Chondrocyte (in vitro differentiated cells): Measurements from ENCODE around the gene BICD2. TPM values are rescaled to one million over a fixed set of nuclear protein-coding genes. Genes with fewer than 3 reads are reported as not detected.

Experiments used
- DNase-seq: peaks from one replicate; pipeline ENCODE4 v3.0.0; 2021; ENCODE audit warnings: mixed read lengths, low spot score
- H3K27ac Mint-ChIP-seq: one replicate; pipeline ENCODE4 v1.8.0; 2021; ENCODE audit warnings: mild to moderate bottlenecking, moderate library complexity, mixed read lengths; ENCODE audit not compliant: unreplicated experiment
- H3K27me3 Mint-ChIP-seq: 2 replicates; pipeline ENCODE4 v1.8.0; 2021; ENCODE audit warnings: low read depth, mixed read lengths
- H3K36me3 Mint-ChIP-seq: 2 replicates; pipeline ENCODE4 v1.8.0; 2021; ENCODE audit warnings: low read depth, mixed read lengths
- H3K4me1 Mint-ChIP-seq: 2 replicates; pipeline ENCODE4 v1.8.0; 2021; ENCODE audit warnings: low read depth, mild to moderate bottlenecking, mixed read lengths
- H3K4me3 Mint-ChIP-seq: one replicate; pipeline ENCODE4 v1.8.0; 2021; ENCODE audit warnings: mild to moderate bottlenecking, moderate library complexity, mixed read lengths; ENCODE audit not compliant: unreplicated experiment
- H3K9me3 Mint-ChIP-seq: 2 replicates; pipeline ENCODE4 v1.8.0; 2021; ENCODE audit warnings: low read depth, mixed read lengths
- total RNA-seq: library from RNA; stranded (reverse); gene quantifications from 3 replicates; pipeline ENCODE4 v1.2.1, GENCODE V29; 2021
- TF ChIP-seq, protein P1 (sequence below): fragments of 200-600 bp; sonication (generic); IDR thresholded peaks from 2 replicates; pipeline ENCODE4 v1.5.0; 2021; ENCODE audit warnings: antibody characterized with exemption, mild to moderate bottlenecking, moderate library complexity

BICD2 gene
- total RNA-seq, 1 donor from 2014 or later: 41.9 TPM

DNA sequence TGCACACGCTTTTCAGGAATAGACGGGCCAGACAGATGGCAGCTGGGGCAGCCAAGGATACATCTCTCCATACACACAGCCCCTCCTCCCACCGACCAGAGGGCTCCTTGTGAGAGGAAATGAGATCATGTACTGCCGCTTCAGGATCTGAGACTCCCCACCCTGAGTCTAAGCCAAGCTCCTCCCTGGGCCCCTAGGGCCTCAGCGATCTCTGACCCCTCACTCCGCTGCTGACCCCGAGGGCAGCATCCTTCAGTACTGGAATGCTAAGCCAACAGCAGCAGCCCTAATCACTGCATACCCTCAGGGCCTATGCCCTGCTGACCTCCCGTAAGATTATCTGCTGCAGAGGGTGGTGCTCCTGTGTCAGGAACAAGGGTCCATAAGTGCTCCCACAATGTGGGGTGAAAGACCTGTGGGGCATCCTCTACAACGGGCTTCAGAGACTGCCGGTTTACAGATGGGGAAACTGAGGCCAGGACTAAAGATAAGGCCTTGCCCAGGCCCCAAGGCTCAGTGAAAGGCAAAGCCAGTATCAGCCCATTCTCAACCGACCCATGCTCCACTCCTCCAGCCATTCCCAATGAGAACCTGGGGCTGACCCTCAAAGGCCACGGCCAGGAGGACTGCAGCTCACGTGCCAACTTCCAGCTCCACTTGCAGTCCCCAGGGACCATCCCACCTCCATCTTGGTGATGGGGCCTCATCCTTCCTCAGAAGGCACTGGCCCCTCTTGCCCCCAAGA is 37.5 kb downstream of the BICD2 start:
- H3K27me3 Mint-ChIP-seq: no peaks in the 10 kb centered on the region
- DNase-seq: no peak
- H3K36me3 Mint-ChIP-seq: peaks cover 6% of the 10 kb centered on the region
- H3K27ac Mint-ChIP-seq: no peak overlapping the region
- TF ChIP-seq, protein P1, sequence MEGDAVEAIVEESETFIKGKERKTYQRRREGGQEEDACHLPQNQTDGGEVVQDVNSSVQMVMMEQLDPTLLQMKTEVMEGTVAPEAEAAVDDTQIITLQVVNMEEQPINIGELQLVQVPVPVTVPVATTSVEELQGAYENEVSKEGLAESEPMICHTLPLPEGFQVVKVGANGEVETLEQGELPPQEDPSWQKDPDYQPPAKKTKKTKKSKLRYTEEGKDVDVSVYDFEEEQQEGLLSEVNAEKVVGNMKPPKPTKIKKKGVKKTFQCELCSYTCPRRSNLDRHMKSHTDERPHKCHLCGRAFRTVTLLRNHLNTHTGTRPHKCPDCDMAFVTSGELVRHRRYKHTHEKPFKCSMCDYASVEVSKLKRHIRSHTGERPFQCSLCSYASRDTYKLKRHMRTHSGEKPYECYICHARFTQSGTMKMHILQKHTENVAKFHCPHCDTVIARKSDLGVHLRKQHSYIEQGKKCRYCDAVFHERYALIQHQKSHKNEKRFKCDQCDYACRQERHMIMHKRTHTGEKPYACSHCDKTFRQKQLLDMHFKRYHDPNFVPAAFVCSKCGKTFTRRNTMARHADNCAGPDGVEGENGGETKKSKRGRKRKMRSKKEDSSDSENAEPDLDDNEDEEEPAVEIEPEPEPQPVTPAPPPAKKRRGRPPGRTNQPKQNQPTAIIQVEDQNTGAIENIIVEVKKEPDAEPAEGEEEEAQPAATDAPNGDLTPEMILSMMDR: no peak
- H3K4me3 Mint-ChIP-seq: no peak overlapping the region
- no peaks in the 10 kb centered on the region for H3K9me3 Mint-ChIP-seq
- peaks cover 21% of the 10 kb centered on the region for H3K4me1 Mint-ChIP-seq

- Mint-ChIP-seq H3K9me3 (no peaks in the 10 kb centered on the region), H3K4me3 (no peak overlapping the region), H3K36me3 (peaks cover 9% of the 10 kb centered on the region), H3K27me3 (no peaks in the 10 kb centered on the region), H3K4me1 (peaks cover 21% of the 10 kb centered on the region), H3K27ac (no peak overlapping the region)
- no peak for DNase-seq
- TF ChIP-seq, protein P1: no peak
Observed at GRCh38 chr9:92726348-92726747, 38.3 kb downstream of the BICD2 start.

DNA sequence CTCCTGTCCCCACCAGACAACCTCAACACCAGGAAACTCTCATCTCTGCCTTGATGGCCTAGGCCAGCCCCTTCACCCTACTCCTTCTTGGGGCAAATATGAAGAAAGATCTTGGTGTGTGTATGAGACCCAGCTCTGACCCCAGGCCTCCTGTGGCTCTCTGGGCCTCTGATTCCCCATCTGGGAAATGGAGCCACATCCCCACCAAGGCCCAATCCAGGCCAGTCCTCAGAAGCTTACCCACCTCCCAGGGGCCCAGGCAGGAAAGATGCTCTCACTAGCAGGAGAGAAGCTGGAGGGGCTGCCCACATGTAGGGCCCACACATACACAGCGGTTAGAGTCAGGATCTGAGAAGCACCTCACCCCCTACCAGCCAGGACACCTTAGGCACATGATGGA is 38.9 kb downstream of the BICD2 start:
- DNase-seq: no peak
- H3K27me3 Mint-ChIP-seq: no peaks in the 10 kb centered on the region
- H3K36me3 Mint-ChIP-seq: peaks cover 11% of the 10 kb centered on the region
- peaks cover 21% of the 10 kb centered on the region for H3K4me1 Mint-ChIP-seq
- H3K4me3 Mint-ChIP-seq: no peak overlapping the region
- H3K27ac Mint-ChIP-seq: no peak overlapping the region
- TF ChIP-seq, protein P1: no peak
- no peaks in the 10 kb centered on the region for H3K9me3 Mint-ChIP-seq

GRCh38 chr9:92725266-92725545 is 39.4 kb downstream of the BICD2 start:
- no peak for DNase-seq
- H3K4me3 Mint-ChIP-seq: no peak overlapping the region
- peaks cover 15% of the 10 kb centered on the region for H3K36me3 Mint-ChIP-seq
- no peaks in the 10 kb centered on the region for H3K9me3 Mint-ChIP-seq
- peaks cover 21% of the 10 kb centered on the region for H3K4me1 Mint-ChIP-seq
- no peaks in the 10 kb centered on the region for H3K27me3 Mint-ChIP-seq
- TF ChIP-seq, protein P1: no peak
- no peak overlapping the region for H3K27ac Mint-ChIP-seq

- no peak for DNase-seq
- Mint-ChIP-seq H3K36me3 (peaks cover 21% of the 10 kb centered on the region), H3K9me3 (no peaks in the 10 kb centered on the region), H3K4me3 (no peak overlapping the region), H3K27me3 (no peaks in the 10 kb centered on the region), H3K4me1 (peaks cover 21% of the 10 kb centered on the region), H3K27ac (no peak overlapping the region)
- TF ChIP-seq, protein P1: no peak
Observed at GRCh38 chr9:92724528-92725265, 39.9 kb downstream of the BICD2 start.
